Lower leg skin (tissue), 4 donors: Measurements from ENCODE around the gene PKP4. TPM values are rescaled to one million over a fixed set of nuclear protein-coding genes. Genes with fewer than 3 reads are reported as not detected.

Experiments
- DNase-seq, 2 donors: peaks; one replicate each; pipeline ENCODE4 v3.0.0-alpha.2; 2019; ENCODE audit warnings: low spot score in 2 of 2
- H3K4me3 ChIP-seq: fragments of 200-600 bp; sonication (generic); 2 replicates; pipeline ENCODE4 v1.5.1; 2017; ENCODE audit warnings: mild to moderate bottlenecking, low read depth; ENCODE audit not compliant: poor library complexity, severe bottlenecking
- CTCF ChIP-seq, 3 donors: fragments of 450-650 bp; IDR thresholded peaks; one replicate each; pipeline ENCODE4 v1.5.1; 2016; ENCODE audit warnings: antibody characterized with exemption in 3 of 3, mild to moderate bottlenecking in 3 of 3, moderate library complexity in 2 of 3
- POLR2A ChIP-seq, 2 donors: fragments of 450-650 bp; IDR thresholded peaks; one replicate each; pipeline ENCODE4 v1.6.1; 2016 to 2017; ENCODE audit warnings: antibody characterized with exemption in 2 of 2, mild to moderate bottlenecking in 1 of 2, moderate library complexity in 1 of 2
- WGBS, 2 donors: methylation state at CpG; one replicate each; pipeline ENCODE4 v1.1.5; 2018; 5-methylcytosine and 5-hydroxymethylcytosine counted together
- intact Hi-C: fragments of 100-400 bp; cut with DNase I; formaldehyde crosslinking; loops from one replicate; pipeline ENCODE4 v1.15.0; 2023; ENCODE audit warnings: low total_unique reads
- total RNA-seq, 4 donors: library from RNA; depleted of rRNA; stranded (reverse); fragments of >200 nt; gene quantifications; one replicate each; pipeline ENCODE4 v1.1.0, GENCODE V29; 2016

Gene PKP4
- total RNA-seq, 4 donors from 2014 or later = 28.0 to 71.0 (median 43.6) TPM

GRCh38 chr2:158498749-158499136 lies 42.0 kb downstream of the PKP4 start:
- no peak for DNase-seq
- H3K4me3 ChIP-seq = no peak overlapping the region
- no peak for TF ChIP-seq POLR2A (IDR thresholded peaks at IDR 0.05)
- no peak for TF ChIP-seq CTCF (IDR thresholded peaks at IDR 0.05)
- 92 to 94% methylated on average over 3 of the region's 3 CpGs for WGBS, 2 donors
- intact Hi-C loops = no loop called here

- WGBS, 2 donors = 89 to 92% methylated on average over 2 of the region's 2 CpGs
- TF ChIP-seq POLR2A (IDR thresholded peaks at IDR 0.05) (no peak), CTCF (IDR thresholded peaks at IDR 0.05) (no peak)
- DNase-seq = no peak
- intact Hi-C loops = no loop called here
- H3K4me3 ChIP-seq = no peak overlapping the region
These were observed 42.6 kb downstream of the PKP4 start for GRCh38 chr2:158499383-158499782.

- intact Hi-C loops = no loop called here
- 87 to 89% methylated on average over 2 of the region's 2 CpGs for WGBS, 2 donors
- TF ChIP-seq POLR2A (IDR thresholded peaks at IDR 0.05) (no peak), CTCF (IDR thresholded peaks at IDR 0.05) (no peak)
- no peak overlapping the region for H3K4me3 ChIP-seq
- no peak for DNase-seq
These were observed 43.6 kb downstream of the PKP4 start for GRCh38 chr2:158500333-158500732.

GRCh38 chr2:158501301-158501700 lies 44.5 kb downstream of the PKP4 start:
- intact Hi-C loops = no loop called here
- H3K4me3 ChIP-seq = no peak overlapping the region
- WGBS, 2 donors = 52 to 56% methylated on average over 1 of the region's 1 CpG
- peak in 1 of 2 donors; percentile 83 for DNase-seq
- TF ChIP-seq CTCF (IDR thresholded peaks at IDR 0.05) = no peak
- no peak for TF ChIP-seq POLR2A (IDR thresholded peaks at IDR 0.05)

GRCh38 chr2:158502974-158503373 lies 46.2 kb downstream of the PKP4 start:
- DNase-seq = no peak
- TF ChIP-seq CTCF (IDR thresholded peaks at IDR 0.05) = no peak
- TF ChIP-seq POLR2A (IDR thresholded peaks at IDR 0.05) = no peak
- intact Hi-C loops = no loop called here
- H3K4me3 ChIP-seq = no peak overlapping the region
- 49 to 57% methylated on average over 2 of the region's 2 CpGs for WGBS, 2 donors

GRCh38 chr2:158504088-158504487 lies 47.3 kb downstream of the PKP4 start:
- intact Hi-C loops = no loop called here
- H3K4me3 ChIP-seq = no peak overlapping the region
- 94% methylated on average over 3 of the region's 3 CpGs for WGBS, 2 donors
- TF ChIP-seq POLR2A (IDR thresholded peaks at IDR 0.05) (no peak), CTCF (IDR thresholded peaks at IDR 0.05) (no peak)
- no peak for DNase-seq
